ENCODE data around the gene PPP1R12C.

Gene PPP1R12C

DNA sequence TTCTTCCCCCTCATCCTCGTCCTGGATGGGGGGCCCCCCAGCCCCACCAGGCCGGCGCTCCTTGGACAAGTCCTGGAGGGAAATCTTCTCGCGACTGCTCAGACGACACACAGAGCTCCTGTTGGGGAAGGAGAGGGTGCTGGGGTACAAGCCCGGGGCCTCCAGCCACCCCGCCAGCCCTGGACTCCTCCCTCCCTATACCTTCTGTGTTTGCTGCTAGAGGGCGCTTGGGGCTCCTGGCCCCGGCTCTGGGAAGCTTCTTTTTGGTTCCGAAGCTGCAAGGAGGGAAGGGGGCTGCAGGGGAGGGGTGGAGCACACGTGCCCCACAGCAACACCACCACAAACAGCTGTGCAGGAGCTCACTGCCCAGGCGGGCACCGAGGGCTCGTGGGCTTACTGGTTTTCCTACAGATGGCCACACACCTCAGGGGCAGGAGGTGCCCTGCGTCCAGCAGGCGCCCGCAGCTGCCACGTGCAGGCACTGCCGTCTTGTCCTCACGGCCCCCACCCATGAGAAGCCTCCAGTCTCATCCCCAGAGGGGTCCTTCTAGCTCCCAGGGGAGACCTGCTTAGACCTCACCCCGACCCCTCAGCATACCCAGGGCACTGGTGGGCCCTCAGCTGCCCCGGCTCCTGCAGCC is 21.3 kb downstream of the PPP1R12C start:
- TF ChIP-seq, protein P1, sequence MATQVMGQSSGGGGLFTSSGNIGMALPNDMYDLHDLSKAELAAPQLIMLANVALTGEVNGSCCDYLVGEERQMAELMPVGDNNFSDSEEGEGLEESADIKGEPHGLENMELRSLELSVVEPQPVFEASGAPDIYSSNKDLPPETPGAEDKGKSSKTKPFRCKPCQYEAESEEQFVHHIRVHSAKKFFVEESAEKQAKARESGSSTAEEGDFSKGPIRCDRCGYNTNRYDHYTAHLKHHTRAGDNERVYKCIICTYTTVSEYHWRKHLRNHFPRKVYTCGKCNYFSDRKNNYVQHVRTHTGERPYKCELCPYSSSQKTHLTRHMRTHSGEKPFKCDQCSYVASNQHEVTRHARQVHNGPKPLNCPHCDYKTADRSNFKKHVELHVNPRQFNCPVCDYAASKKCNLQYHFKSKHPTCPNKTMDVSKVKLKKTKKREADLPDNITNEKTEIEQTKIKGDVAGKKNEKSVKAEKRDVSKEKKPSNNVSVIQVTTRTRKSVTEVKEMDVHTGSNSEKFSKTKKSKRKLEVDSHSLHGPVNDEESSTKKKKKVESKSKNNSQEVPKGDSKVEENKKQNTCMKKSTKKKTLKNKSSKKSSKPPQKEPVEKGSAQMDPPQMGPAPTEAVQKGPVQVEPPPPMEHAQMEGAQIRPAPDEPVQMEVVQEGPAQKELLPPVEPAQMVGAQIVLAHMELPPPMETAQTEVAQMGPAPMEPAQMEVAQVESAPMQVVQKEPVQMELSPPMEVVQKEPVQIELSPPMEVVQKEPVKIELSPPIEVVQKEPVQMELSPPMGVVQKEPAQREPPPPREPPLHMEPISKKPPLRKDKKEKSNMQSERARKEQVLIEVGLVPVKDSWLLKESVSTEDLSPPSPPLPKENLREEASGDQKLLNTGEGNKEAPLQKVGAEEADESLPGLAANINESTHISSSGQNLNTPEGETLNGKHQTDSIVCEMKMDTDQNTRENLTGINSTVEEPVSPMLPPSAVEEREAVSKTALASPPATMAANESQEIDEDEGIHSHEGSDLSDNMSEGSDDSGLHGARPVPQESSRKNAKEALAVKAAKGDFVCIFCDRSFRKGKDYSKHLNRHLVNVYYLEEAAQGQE (IDR thresholded peaks at IDR 0.05; ENCODE audit: insufficient read depth in 1 of 2, low read depth in 2 of 2, low read length in 2 of 2), result no peak
- no peak for TF ChIP-seq POLR2AphosphoS5 (IDR thresholded peaks at IDR 0.05; ENCODE audit: low read depth, low read length)
- no peak for TF ChIP-seq SIN3A (IDR thresholded peaks at IDR 0.05; ENCODE audit: borderline replicate concordance, insufficient read depth, low read length)
- no peak for TF ChIP-seq TAF1 (IDR thresholded peaks at IDR 0.05; ENCODE audit: borderline replicate concordance, insufficient read depth, low read length)
- TF ChIP-seq FOXP2 (optimal IDR thresholded peaks at IDR 0.05; ENCODE audit: borderline replicate concordance, extremely low read depth, extremely low read length, insufficient read depth), result no peak

DNA sequence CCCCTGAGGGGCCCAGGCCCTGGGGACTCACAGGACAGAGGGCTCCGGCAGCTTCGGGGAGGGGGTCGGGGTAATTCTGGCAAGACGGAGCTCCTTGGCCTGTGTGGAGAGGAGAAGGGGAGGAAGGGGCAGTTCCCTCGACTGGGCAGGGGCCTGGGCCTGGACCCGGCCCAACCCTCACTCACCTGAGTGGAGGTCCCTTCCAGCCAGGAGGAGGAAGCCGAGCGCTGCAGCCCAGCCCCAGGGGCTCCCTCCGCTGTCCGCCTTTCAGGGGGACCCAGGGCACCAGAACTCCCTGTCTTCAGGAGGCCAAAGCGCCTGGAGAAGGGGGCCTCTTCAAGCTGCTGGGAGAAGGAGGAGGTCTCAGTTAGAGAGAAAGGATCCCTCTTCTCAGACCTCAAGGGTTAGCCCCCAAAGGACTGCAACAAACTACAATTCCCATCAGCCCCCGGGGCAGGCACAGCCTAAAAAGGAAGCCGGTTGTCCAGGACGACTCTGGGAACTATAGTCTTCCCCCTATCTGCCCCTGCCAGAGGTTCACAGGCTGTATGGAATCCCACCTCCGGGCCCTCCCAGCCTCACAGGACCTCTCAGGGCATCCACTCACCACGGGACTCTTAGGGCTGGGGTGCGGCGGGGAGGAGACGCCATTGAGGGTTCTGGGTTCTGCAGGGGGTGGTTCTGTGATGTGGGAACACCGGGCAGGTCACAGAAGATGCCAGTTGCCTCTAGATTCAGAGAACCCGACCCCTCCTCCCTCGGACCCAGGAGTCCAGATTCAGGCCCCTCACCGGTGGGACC is 22.0 kb downstream of the PPP1R12C start:
- TF ChIP-seq TAF1 (IDR thresholded peaks at IDR 0.05; ENCODE audit: borderline replicate concordance, insufficient read depth, low read length) (no peak), SIN3A (IDR thresholded peaks at IDR 0.05; ENCODE audit: borderline replicate concordance, insufficient read depth, low read length) (no peak), POLR2AphosphoS5 (IDR thresholded peaks at IDR 0.05; ENCODE audit: low read depth, low read length) (no peak), FOXP2 (optimal IDR thresholded peaks at IDR 0.05; ENCODE audit: borderline replicate concordance, extremely low read depth, extremely low read length, insufficient read depth) (no peak)
- TF ChIP-seq, protein P1 (IDR thresholded peaks at IDR 0.05; ENCODE audit: insufficient read depth in 1 of 2, low read depth in 2 of 2, low read length in 2 of 2), result no peak

DNA sequence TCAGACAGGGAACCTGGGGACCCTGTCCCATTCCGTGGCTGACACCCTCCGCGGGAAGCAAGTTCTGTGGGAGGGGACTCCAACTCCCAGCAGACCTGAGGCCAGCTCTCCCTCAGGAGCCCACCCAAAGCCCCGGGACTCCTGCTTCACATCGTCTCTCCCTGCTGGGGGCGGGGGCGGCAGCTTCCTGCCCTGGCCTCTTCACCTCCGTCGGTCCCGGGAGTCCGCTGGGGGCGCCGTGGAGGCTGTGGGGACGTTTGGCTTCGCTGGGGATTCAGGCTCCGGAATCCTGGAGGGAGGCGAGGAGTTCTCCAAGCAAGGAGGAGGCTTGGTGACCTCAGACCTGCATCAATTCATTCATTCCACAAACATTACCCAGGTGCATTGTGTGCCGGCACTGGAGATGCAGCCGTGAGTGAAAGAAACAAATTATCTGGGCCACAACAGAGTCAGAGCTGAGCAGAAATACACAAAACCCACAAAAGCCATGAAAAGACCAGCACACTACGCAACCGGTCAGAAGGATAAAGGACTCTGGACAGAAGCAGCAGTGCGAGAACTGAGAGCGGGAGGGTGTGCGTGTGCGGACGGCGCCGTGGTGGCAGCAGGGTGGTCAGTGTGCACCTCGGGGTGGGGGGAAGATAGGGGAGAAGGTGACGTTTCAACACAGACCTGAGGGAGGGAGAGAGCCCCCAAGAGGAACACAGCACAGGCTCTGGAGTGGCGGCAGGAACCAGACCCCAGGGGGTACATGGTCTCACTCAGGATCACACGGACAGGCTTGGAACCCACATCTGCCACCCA is 22.8 kb downstream of the PPP1R12C start:
- no peak for TF ChIP-seq FOXP2 (optimal IDR thresholded peaks at IDR 0.05; ENCODE audit: borderline replicate concordance, extremely low read depth, extremely low read length, insufficient read depth)

DNA sequence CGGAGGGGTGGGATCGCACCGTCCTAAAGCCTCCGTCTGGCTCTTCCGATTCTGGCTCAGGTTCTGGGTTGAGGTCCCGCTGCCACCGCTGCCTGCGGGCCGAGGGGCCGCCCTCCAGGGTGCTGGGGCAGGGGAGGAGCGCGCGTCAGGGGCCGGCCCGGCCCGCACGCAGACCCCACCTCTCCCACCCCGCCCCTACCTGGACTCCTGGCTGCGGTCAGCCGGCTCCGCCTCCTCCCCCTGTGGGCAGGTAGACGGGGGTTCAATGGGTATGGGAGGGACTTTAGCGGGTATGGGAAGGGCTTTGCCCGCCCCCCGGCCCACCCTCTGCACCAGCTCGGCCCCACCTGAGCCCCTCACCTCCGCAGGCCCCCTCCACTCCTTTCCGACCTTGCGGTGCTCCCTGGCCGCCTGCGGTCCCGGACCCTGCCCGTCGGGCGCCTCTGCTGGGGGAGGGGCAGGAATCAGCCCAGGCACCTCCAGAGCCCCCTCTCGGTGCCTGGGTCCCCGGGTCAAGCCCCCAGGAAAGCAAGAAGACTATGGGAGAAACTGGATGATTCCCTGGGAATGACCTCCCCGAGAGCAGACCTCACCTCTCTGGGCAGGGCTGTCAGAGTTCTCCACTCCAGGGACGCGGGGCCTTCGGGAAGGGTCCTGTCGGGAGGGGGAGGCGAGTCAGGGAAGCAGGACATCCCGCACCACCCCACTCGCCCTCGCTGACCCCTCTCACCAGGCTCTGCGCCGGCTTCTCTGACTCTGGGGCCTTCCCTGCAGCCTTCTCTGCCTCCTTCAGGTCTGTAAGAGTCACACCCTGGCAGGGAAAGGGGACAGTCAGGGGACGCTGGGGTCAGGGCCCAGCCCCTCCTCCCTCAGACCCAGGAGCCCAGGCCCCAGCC is 24.8 kb downstream of the PPP1R12C start:
- TF ChIP-seq, protein P1 (IDR thresholded peaks at IDR 0.05; ENCODE audit: insufficient read depth in 1 of 2, low read depth in 2 of 2, low read length in 2 of 2), result no peak
- TF ChIP-seq FOXP2 (optimal IDR thresholded peaks at IDR 0.05; ENCODE audit: borderline replicate concordance, extremely low read depth, extremely low read length, insufficient read depth) (no peak), TAF1 (IDR thresholded peaks at IDR 0.05; ENCODE audit: borderline replicate concordance, insufficient read depth, low read length) (no peak), POLR2AphosphoS5 (IDR thresholded peaks at IDR 0.05; ENCODE audit: low read depth, low read length) (no peak), SIN3A (IDR thresholded peaks at IDR 0.05; ENCODE audit: borderline replicate concordance, insufficient read depth, low read length) (no peak)

DNA sequence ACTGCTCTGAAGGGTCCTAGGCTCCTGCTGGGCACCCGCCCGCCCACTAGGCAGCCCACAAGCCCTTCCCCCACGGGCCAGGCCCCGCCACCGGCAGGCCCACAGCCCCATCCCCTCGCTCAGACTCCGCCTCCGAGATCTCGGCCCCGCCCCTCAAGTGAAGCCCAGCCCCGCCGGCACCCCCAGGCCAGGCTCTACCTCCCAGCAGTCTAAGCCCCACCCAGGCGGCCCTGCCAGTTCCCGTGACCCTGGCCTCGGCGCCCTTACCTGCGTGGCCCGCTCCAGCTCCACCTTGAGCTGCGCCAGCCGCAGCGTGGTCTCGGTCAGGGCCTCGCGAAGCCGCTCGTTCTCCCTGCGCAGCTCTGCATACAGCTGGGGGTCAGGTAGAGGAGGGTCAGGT is 25.5 kb downstream of the PPP1R12C start:
- TF ChIP-seq, protein P1 (IDR thresholded peaks at IDR 0.05; ENCODE audit: insufficient read depth in 1 of 2, low read depth in 2 of 2, low read length in 2 of 2), result no peak
- TF ChIP-seq POLR2AphosphoS5 (IDR thresholded peaks at IDR 0.05; ENCODE audit: low read depth, low read length) (no peak), TAF1 (IDR thresholded peaks at IDR 0.05; ENCODE audit: borderline replicate concordance, insufficient read depth, low read length) (no peak), SIN3A (IDR thresholded peaks at IDR 0.05; ENCODE audit: borderline replicate concordance, insufficient read depth, low read length) (no peak), FOXP2 (optimal IDR thresholded peaks at IDR 0.05; ENCODE audit: borderline replicate concordance, extremely low read depth, extremely low read length, insufficient read depth) (no peak)
